ENCODE data around the gene NPLOC4. TPM values are rescaled to one million over a fixed set of nuclear protein-coding genes. Genes with fewer than 3 reads are reported as not detected.

The NPLOC4 gene
- 10 to 100 TPM; 84.6 to 89.0 TPM for total RNA-seq

DNA sequence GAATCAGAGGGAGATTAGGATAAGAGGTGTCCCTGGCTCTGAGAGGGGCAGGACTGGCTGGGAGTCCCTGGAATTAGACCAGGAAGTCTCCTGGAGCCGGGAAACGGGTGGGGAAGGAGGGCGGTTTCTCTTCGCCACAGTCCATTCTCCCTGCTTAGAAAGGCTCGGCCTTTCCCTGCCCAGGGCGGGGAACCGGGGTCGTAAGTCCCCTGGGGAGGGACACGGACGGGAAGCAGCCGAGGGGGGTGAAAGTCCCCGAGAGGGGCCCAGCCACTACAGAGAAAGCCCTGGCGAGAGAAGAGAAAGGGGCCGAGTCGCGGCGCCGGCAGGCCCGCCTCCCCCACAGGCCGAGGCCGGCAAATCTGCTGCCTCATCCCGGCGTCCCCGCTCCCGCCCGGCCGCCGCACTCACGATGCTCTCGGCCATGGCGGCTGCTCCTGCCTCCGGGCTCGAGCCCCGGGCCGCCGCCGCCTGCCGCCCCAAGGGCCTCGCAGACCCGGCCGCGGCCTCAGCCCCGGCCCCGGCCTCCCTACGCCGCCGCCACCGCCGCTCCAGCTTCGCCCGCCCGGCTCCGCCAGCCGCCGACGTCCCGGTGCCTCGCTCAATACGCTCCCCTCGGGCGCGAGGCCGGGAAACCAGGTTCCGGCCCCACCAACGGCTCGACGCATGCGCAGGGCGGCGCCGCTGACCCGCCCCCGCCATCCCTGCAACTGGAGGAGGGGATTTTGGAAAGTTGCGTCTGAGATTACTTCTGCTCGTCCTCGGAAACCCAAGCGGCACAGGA is at the start of gene NPLOC4, which contains the start of gene TSPAN10:
Gene NPLOC4 (minus strand): TSS at position 608 of the 784 bp plus-strand sequence. CDS start 182 bp downstream, at position 426.
Gene TSPAN10 (plus strand): TSS at position 692 of the 784 bp plus-strand sequence. CDS start 5,217 bp downstream, outside the sequence.
- peak within 1 kb of the TSS; percentile 83 for H3K27ac Mint-ChIP-seq
- peaks cover 23% of the 10 kb centered on the region for H3K4me1 Mint-ChIP-seq
- peaks cover 12% of the 10 kb centered on the region for H3K36me3 Mint-ChIP-seq (ENCODE audit: low read depth)
- H3K9me3 Mint-ChIP-seq: no peaks in the 10 kb centered on the region
- CTCF ChIA-PET: interaction anchor here (1.0 kb wide), 1 partner anchor 36 kb away, joined by 4 read pairs; no protein-coding TSS in a partner anchor
- peak; percentile 81 for DNase-seq
- peak within 1 kb of the TSS; percentile 98 for H3K4me3 Mint-ChIP-seq
- H3K27me3 Mint-ChIP-seq: no peaks in the 10 kb centered on the region
- POLR2A ChIA-PET: interaction anchor here (1.1 to 3.5 kb wide), 8 partner anchors 12 to 66 kb away, joined by 4 to 26 read pairs (median 5); partner anchors contain the start of genes ARL16, CCDC137, HGS and MRPL12

DNA sequence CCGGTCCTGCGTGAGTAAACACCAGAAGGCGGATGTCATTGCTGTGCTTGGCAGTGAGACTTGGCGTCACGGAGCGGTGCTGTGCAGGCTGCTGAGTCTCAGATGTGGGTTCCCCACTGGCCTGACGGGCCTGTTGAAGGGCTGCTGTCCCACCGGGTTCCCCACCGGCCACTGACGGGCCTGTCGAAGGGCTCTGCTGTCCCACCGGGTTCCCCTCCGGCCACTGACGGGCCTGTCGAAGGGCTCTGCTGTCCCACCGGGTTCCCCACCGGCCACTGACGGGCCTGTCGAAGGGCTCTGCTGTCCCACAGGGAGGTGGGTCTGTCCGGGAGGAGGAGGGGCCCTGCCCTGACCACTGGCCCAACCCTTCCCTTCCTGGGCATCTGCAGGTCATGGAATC is 49.7 kb upstream of the NPLOC4 start:
- CTCF ChIA-PET: no interaction called here
- no peak overlapping the region for H3K27ac Mint-ChIP-seq
- no peak for DNase-seq
- peaks cover 42% of the 10 kb centered on the region for H3K4me1 Mint-ChIP-seq
- POLR2A ChIA-PET: interaction anchor here (1.6 kb wide), 1 partner anchor 15 kb away, joined by 4 read pairs; no protein-coding TSS in a partner anchor
- no peak overlapping the region for H3K4me3 Mint-ChIP-seq
- no peaks in the 10 kb centered on the region for H3K9me3 Mint-ChIP-seq
- peaks cover 53% of the 10 kb centered on the region for H3K36me3 Mint-ChIP-seq (ENCODE audit: low read depth)
- H3K27me3 Mint-ChIP-seq: no peaks in the 10 kb centered on the region

DNA sequence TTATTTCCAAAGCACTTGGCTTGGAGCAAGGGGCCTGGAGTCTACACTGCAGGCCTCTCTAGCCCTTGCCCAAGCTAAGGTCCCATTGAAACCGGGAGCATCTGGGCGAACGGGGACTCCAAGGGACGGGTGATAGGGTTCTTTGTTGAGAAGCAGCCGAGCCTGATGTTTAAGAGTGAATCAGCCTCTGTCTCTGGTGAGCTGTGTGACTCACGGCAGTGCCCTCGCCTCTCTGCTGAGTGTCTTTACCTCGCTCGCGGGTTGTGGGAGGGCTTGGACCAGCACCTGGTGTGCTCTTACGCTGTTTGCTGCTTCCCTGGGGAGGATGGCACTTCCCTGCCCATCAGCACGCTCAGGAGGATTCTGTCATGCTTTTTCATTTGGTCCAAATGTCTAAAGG is 48.2 kb upstream of the NPLOC4 start:
- CTCF ChIA-PET: interaction anchor here (4.2 kb wide), 1 partner anchor 18 kb away, joined by 42 read pairs; the partner anchor contains the start of gene MRPL12
- peak overlapping the region; percentile 75 for H3K4me3 Mint-ChIP-seq
- H3K4me1 Mint-ChIP-seq: peaks cover 42% of the 10 kb centered on the region
- peak; percentile 42 for DNase-seq
- H3K9me3 Mint-ChIP-seq: no peaks in the 10 kb centered on the region
- peaks cover 47% of the 10 kb centered on the region for H3K36me3 Mint-ChIP-seq (ENCODE audit: low read depth)
- H3K27me3 Mint-ChIP-seq: no peaks in the 10 kb centered on the region
- peak overlapping the region; percentile 77 for H3K27ac Mint-ChIP-seq
- POLR2A ChIA-PET: interaction anchor here (0.7 to 4.7 kb wide), 11 partner anchors 8 to 148 kb away, joined by 3 to 111 read pairs (median 6); partner anchors contain the start of genes CCDC137, MCRIP1, MRPL12 and OXLD1

DNA sequence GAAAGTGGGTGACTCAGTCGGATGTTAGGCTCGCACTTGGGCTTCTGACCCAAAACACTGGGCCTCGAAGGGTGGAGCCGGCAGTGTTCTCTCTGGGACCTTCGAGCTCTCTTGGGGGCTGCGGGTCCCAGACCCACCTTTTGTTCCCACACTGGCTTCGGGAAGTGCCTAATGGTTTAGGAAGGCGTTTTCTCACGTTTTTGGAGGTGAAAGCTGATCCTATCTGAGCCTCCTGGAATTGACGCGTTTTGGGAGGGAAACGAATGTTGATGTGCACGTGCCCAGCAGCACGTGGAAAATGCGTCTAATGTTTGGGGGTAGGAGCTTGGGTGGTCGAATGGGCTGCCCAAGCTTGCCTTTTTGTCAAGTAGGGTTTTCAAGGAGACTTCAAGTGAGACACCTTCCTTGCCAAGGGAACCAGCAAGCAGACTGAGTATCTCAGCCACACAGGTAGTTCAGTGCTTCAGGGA is 47.6 kb upstream of the NPLOC4 start:
- peak; percentile 34 for DNase-seq
- peak overlapping the region; percentile 75 for H3K4me3 Mint-ChIP-seq
- peaks cover 42% of the 10 kb centered on the region for H3K4me1 Mint-ChIP-seq
- CTCF ChIA-PET: interaction anchor here (1.2 to 4.2 kb wide), 6 partner anchors 9 to 335 kb away, joined by 3 to 42 read pairs (median 6); partner anchors contain the start of gene MRPL12
- H3K27ac Mint-ChIP-seq: peak overlapping the region; percentile 77
- POLR2A ChIA-PET: interaction anchor here (0.7 to 4.7 kb wide), 15 partner anchors 9 to 186 kb away, joined by 3 to 111 read pairs (median 8); partner anchors contain the start of genes ARHGDIA, CCDC137, MCRIP1 and MRPL12
- H3K27me3 Mint-ChIP-seq: no peaks in the 10 kb centered on the region
- H3K9me3 Mint-ChIP-seq: no peaks in the 10 kb centered on the region
- H3K36me3 Mint-ChIP-seq (ENCODE audit: low read depth): peaks cover 40% of the 10 kb centered on the region

GRCh38 chr17:81683584-81684441 is 46.9 kb upstream of the NPLOC4 start, which contains the start of the genes ARL16 and HGS:
ARL16 (minus strand) TSS chr17:81683797; CDS start chr17:81683753, 44 bp downstream.
HGS (plus strand) TSS chr17:81684011; CDS start chr17:81684067, 56 bp downstream.
- peak; percentile 98 for DNase-seq
- H3K27ac Mint-ChIP-seq: peak within 1 kb of the TSS; percentile 90
- H3K9me3 Mint-ChIP-seq: no peaks in the 10 kb centered on the region
- ChIA-PET POLR2A (interaction anchor here (0.6 to 4.7 kb wide), 26 partner anchors 8 to 813 kb away, joined by 3 to 111 read pairs (median 6); partner anchors contain the start of genes ACTG1, ARHGDIA, CCDC137 and FAAP100), CTCF (interaction anchor here (0.6 to 4.2 kb wide), 11 partner anchors 9 to 392 kb away, joined by 3 to 42 read pairs (median 5); partner anchors contain the start of genes CCDC137, MRPL12 and OXLD1)
- peaks cover 42% of the 10 kb centered on the region for H3K4me1 Mint-ChIP-seq
- no peaks in the 10 kb centered on the region for H3K27me3 Mint-ChIP-seq
- peaks cover 36% of the 10 kb centered on the region for H3K36me3 Mint-ChIP-seq (ENCODE audit: low read depth)
- peak within 1 kb of the TSS; percentile 86 for H3K4me3 Mint-ChIP-seq

- DNase-seq: no peak
- Mint-ChIP-seq H3K4me3 (peak overlapping the region; percentile 86), H3K9me3 (no peaks in the 10 kb centered on the region), H3K27ac (peak overlapping the region; percentile 47), H3K4me1 (peaks cover 42% of the 10 kb centered on the region), H3K27me3 (no peaks in the 10 kb centered on the region), H3K36me3 (ENCODE audit: low read depth) (peaks cover 34% of the 10 kb centered on the region)
- ChIA-PET POLR2A (interaction anchor here (0.6 to 4.7 kb wide), 24 partner anchors 8 to 775 kb away, joined by 3 to 111 read pairs (median 6); partner anchors contain the start of genes ACTG1, ARHGDIA, CCDC137 and FAAP100), CTCF (interaction anchor here (0.6 to 4.2 kb wide), 11 partner anchors 8 to 391 kb away, joined by 3 to 42 read pairs (median 5); partner anchors contain the start of genes CCDC137, MRPL12 and OXLD1)
Measured at GRCh38 chr17:81683208-81683583, 46.3 kb upstream of the NPLOC4 start.

- H3K27ac Mint-ChIP-seq: peak overlapping the region; percentile 47
- H3K9me3 Mint-ChIP-seq: no peaks in the 10 kb centered on the region
- ChIA-PET POLR2A (interaction anchor here (0.9 to 4.7 kb wide), 20 partner anchors 7 to 424 kb away, joined by 3 to 111 read pairs (median 7); partner anchors contain the start of genes ACTG1, ARHGDIA, CCDC137 and FAAP100), CTCF (interaction anchor here (1.0 to 4.2 kb wide), 5 partner anchors 15 to 81 kb away, joined by 3 to 42 read pairs (median 6); partner anchors contain the start of genes CCDC137, MRPL12 and OXLD1)
- DNase-seq: no peak
- H3K4me1 Mint-ChIP-seq: peaks cover 42% of the 10 kb centered on the region
- H3K4me3 Mint-ChIP-seq: peak overlapping the region; percentile 86
- peaks cover 33% of the 10 kb centered on the region for H3K36me3 Mint-ChIP-seq (ENCODE audit: low read depth)
- H3K27me3 Mint-ChIP-seq: no peaks in the 10 kb centered on the region
Measured at GRCh38 chr17:81682565-81683207, 45.8 kb upstream of the NPLOC4 start.

GRCh38 chr17:81681672-81682071 is 44.8 kb upstream of the NPLOC4 start:
- no peaks in the 10 kb centered on the region for H3K27me3 Mint-ChIP-seq
- ChIA-PET CTCF (interaction anchor here (4.2 kb wide), 1 partner anchor 21 kb away, joined by 42 read pairs; the partner anchor contains the start of gene MRPL12), POLR2A (interaction anchor here (3.2 to 4.7 kb wide), 3 partner anchors 13 to 22 kb away, joined by 18 to 111 read pairs (median 47); partner anchors contain the start of genes CCDC137, MRPL12 and OXLD1)
- no peak overlapping the region for H3K27ac Mint-ChIP-seq
- H3K9me3 Mint-ChIP-seq: no peaks in the 10 kb centered on the region
- H3K4me3 Mint-ChIP-seq: peak overlapping the region; percentile 17
- DNase-seq: no peak
- H3K4me1 Mint-ChIP-seq: peaks cover 36% of the 10 kb centered on the region
- peaks cover 23% of the 10 kb centered on the region for H3K36me3 Mint-ChIP-seq (ENCODE audit: low read depth)

GRCh38 chr17:81680150-81680549 is 43.2 kb upstream of the NPLOC4 start:
- ChIA-PET POLR2A (interaction anchor here (1.4 kb wide), 1 partner anchor 22 kb away, joined by 4 read pairs; no protein-coding TSS in a partner anchor), CTCF (interaction anchor here (0.6 kb wide), 1 partner anchor 12 kb away, joined by 3 read pairs; no protein-coding TSS in a partner anchor)
- Mint-ChIP-seq H3K27ac (no peak overlapping the region), H3K4me1 (peaks cover 27% of the 10 kb centered on the region), H3K9me3 (no peaks in the 10 kb centered on the region), H3K27me3 (no peaks in the 10 kb centered on the region), H3K4me3 (no peak overlapping the region), H3K36me3 (ENCODE audit: low read depth) (peaks cover 12% of the 10 kb centered on the region)
- no peak for DNase-seq

GRCh38 chr17:81676906-81677305 is 40.0 kb upstream of the NPLOC4 start:
- Mint-ChIP-seq H3K4me3 (no peak overlapping the region), H3K9me3 (no peaks in the 10 kb centered on the region), H3K36me3 (ENCODE audit: low read depth) (peaks cover 23% of the 10 kb centered on the region), H3K27ac (no peak overlapping the region), H3K27me3 (no peaks in the 10 kb centered on the region), H3K4me1 (peaks cover 5% of the 10 kb centered on the region)
- ChIA-PET CTCF (interaction anchor here (1.5 to 2.8 kb wide), 2 partner anchors 11 to 26 kb away, joined by 3 to 18 read pairs; partner anchors contain the start of gene MRPL12), POLR2A (interaction anchor here (1.6 to 2.3 kb wide), 2 partner anchors 8 to 10 kb away, joined by 5 to 10 read pairs; partner anchors contain the start of genes CCDC137 and OXLD1)
- no peak for DNase-seq
